Glutamatergic neuron (in vitro differentiated cells): ENCODE measurements around the gene PITHD1. TPM values are rescaled to one million over a fixed set of nuclear protein-coding genes. Genes with fewer than 3 reads are reported as not detected.
"Not testable (repeated sequence)": the region's sequence is repeated elsewhere in the genome, so short reads cannot be mapped to it uniquely, and the experiment has no call there.

Experiments used
- DNase-seq: peaks from one replicate; pipeline ENCODE4 v3.0.0; 2022
- H3K27ac Mint-ChIP-seq: one replicate; pipeline ENCODE4 v1.8.0; 2020; ENCODE audit warnings: mild to moderate bottlenecking, mixed read lengths, inconsistent platforms; ENCODE audit not compliant: unreplicated experiment
- H3K27me3 Mint-ChIP-seq: one replicate; pipeline ENCODE4 v1.8.0; 2020; ENCODE audit warnings: mild to moderate bottlenecking, moderate library complexity, mixed read lengths, inconsistent platforms; ENCODE audit not compliant: unreplicated experiment
- H3K36me3 Mint-ChIP-seq: one replicate; pipeline ENCODE4 v1.8.0; 2020; ENCODE audit warnings: mild to moderate bottlenecking, mixed read lengths, inconsistent platforms; ENCODE audit not compliant: unreplicated experiment
- H3K4me1 Mint-ChIP-seq: one replicate; pipeline ENCODE4 v1.8.0; 2020; ENCODE audit warnings: mild to moderate bottlenecking, low read depth, mixed read lengths, inconsistent platforms; ENCODE audit not compliant: unreplicated experiment
- H3K4me3 Mint-ChIP-seq: one replicate; pipeline ENCODE4 v1.8.0; 2020; ENCODE audit warnings: mild to moderate bottlenecking, mixed read lengths, inconsistent platforms; ENCODE audit not compliant: unreplicated experiment
- H3K9me3 Mint-ChIP-seq: one replicate; pipeline ENCODE4 v1.8.0; 2020; ENCODE audit warnings: mild to moderate bottlenecking, moderate library complexity, mixed read lengths, inconsistent platforms; ENCODE audit not compliant: unreplicated experiment
- long read RNA-seq: library from polyadenylated mRNA; unstranded; transcript quantifications from one replicate; pipeline ENCODE4 v2.0.0, GENCODE V29; 2020; ENCODE audit not compliant: unreplicated experiment
- total RNA-seq: library from RNA; stranded (reverse); fragmentation: NEBNext Ultra II Directional; extraction: Animal tissue kit (Norgen Biotek cat#: 25700); gene quantifications from one replicate; pipeline ENCODE4 v1.2.1, GENCODE V29; 2021; ENCODE audit not compliant: unreplicated experiment
- TF ChIP-seq, protein P1 (sequence below): fragments of 200-600 bp; sonication (generic); IDR thresholded peaks from one replicate; pipeline ENCODE4 v1.5.0; 2021; ENCODE audit not compliant: partially characterized antibody, unreplicated experiment

PITHD1 gene, protein sequence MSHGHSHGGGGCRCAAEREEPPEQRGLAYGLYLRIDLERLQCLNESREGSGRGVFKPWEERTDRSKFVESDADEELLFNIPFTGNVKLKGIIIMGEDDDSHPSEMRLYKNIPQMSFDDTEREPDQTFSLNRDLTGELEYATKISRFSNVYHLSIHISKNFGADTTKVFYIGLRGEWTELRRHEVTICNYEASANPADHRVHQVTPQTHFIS
- 35.0 TPM for total RNA-seq
- long read RNA-seq, transcript PITHD1-201 (6 exons, 1,603 nt): major isoform, 31 of 37 reads
- long read RNA-seq, partial matches to known transcripts: 0 of 37 reads
- long read RNA-seq, other reads (novel, unspliced or antisense): 6 of 37 reads

DNA sequence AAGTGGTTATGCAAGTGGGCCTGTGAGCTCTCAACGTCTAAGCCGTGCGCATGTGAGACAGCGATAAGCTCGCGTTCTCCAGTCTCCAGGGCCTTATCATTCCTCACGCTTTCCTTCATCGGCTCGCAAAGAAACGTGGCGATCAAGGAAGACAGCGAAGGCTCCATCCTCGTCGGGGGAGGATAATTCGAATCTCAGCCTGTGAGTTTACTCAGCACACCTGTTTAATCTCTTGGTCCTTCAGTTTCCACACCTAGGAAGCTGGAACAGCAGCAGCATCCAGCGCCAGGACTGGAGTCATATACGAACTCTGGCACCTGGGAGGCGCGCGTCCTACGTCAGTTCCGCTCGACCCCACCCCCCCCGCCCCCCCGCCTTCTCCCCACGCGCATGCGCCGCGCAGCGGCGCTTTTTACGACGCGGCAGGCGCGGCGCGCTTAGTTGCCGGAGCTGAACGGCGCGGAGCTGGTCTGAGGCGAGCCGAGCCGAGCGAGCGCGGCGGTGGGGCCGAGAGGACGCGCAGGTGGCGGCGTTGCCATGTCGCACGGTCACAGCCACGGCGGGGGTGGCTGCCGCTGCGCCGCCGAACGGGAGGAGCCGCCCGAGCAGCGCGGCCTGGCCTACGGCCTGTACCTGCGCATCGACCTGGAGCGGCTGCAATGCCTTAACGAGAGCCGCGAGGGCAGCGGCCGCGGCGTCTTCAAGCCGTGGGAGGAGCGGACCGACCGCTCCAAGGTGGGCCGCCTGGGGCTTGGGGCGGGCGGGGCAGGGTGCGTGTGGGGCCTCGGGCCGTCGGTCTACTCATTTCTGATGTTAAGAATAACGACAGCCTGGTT, at the start of gene PITHD1:
Gene PITHD1 (plus strand): TSS at position 440 of the 836 bp plus-strand sequence. CDS start 98 bp downstream, at position 538.
- peak within 1 kb of the TSS; percentile 98 for H3K4me3 Mint-ChIP-seq

DNA sequence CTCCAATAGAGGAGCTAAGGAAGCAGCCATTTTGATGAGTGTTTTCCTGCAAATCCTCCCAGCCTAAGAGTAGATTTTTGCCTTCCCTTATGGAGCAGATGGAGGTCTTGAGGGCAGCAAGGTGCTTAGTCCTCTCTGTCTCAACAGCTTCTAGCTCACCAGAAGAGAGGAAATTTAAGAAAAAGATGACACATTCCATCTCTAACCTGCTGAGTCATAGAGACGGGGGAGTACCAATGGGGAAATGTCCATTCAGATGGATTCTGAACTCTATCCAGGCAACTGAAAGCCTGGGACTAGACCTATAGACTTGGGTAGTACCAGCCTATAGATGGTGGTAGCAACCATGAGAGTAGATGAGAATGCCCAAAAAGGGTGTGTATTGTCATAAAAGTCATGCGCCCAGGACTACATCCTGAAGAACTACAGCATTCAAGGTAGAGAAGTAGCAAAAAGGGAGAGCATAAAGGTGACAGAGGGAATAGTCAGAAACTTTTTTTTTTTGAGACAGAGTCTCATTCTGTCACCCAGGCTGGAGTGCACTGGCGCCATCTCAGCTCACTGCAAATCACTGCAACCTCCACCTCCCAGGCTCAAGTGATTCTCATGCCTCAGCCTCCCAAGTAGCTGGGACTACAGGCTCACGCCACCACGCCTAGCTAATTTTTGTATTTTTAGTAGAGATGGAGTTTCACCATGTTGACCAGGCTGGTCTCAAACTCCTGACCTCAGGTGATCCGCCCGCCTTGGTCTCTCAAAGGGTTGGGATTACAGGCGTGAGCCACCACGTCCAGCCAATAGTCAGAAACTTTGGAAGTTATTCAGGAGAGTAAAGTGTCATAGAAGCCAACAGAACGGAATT, 45.6 kb upstream of the PITHD1 start:
- Mint-ChIP-seq H3K27me3 (peaks cover 4% of the 10 kb centered on the region), H3K36me3 (no peaks in the 10 kb centered on the region)

More for the DNA sequence above, at the start of gene PITHD1:
- H3K27me3 Mint-ChIP-seq: no peaks in the 10 kb centered on the region
- no peaks in the 10 kb centered on the region for H3K36me3 Mint-ChIP-seq
- H3K4me1 Mint-ChIP-seq: peaks cover 11% of the 10 kb centered on the region
- TF ChIP-seq, protein P1, sequence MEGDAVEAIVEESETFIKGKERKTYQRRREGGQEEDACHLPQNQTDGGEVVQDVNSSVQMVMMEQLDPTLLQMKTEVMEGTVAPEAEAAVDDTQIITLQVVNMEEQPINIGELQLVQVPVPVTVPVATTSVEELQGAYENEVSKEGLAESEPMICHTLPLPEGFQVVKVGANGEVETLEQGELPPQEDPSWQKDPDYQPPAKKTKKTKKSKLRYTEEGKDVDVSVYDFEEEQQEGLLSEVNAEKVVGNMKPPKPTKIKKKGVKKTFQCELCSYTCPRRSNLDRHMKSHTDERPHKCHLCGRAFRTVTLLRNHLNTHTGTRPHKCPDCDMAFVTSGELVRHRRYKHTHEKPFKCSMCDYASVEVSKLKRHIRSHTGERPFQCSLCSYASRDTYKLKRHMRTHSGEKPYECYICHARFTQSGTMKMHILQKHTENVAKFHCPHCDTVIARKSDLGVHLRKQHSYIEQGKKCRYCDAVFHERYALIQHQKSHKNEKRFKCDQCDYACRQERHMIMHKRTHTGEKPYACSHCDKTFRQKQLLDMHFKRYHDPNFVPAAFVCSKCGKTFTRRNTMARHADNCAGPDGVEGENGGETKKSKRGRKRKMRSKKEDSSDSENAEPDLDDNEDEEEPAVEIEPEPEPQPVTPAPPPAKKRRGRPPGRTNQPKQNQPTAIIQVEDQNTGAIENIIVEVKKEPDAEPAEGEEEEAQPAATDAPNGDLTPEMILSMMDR: no peak
- peaks cover 2% of the 10 kb centered on the region for H3K9me3 Mint-ChIP-seq
- DNase-seq: peak; percentile 81
- H3K27ac Mint-ChIP-seq: peak within 1 kb of the TSS; percentile 80

DNA sequence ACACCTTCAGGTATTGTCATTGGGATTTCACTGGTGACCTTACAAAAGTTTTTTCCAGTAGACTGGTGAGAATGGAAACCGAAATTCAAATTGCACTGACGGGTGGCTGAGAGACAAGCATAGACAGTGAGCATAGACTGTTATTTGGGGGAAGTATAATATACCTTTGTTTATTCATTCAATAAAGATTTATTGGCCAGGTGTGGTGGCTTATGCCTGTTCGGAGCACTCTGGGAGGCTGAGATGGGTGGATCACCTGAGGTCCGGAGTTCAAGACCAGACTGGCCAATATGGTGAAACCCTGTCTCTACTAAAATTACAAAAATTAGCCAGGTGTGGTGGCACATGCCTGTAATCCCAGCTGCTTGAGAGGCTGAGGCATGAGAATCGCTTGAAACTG, 44.9 kb upstream of the PITHD1 start:
- H3K4me1 Mint-ChIP-seq, H3K27me3 Mint-ChIP-seq, DNase-seq: not testable (repeated sequence)

More for the DNA sequence above, 45.6 kb upstream of the PITHD1 start:
- TF ChIP-seq, protein P1: no peak
- Mint-ChIP-seq H3K27ac (no peak overlapping the region), H3K9me3 (peaks cover 2% of the 10 kb centered on the region), H3K4me1 (peaks cover 2% of the 10 kb centered on the region), H3K4me3 (no peak overlapping the region)
- DNase-seq: no peak

DNA sequence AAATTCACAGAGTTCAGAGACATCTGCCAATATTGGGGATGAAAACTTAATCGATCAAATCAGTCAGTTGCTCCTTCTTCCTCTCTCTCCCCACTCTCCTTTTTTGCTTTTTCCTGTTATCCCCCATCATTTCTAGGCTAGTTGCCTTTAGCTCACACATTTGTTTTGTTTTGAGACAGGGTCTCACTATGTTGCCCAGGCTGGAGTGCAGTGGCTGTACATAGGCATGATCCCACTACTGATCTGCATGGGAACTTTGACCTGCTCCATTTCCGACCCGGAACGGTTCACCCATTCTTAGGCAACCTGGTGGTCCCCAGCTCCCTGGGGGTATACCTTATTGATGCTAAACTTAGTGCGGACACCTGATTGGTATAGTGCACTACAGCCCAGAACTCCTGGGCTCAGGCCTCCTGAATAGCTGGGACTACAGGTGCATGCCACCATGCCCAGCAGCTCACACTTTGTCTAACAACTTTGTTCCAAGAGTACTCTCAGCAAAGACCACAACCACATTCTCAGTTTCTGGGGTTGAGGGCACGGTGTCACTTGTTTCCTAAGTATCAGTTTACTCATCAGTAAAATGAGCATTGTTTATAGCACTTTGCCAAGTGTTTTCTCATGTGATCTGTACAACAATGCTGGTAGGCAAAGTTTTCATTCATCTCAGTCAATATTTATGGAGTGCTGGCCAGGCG, 41.6 kb upstream of the PITHD1 start:
- H3K4me3 Mint-ChIP-seq: no peak overlapping the region
- H3K36me3 Mint-ChIP-seq: no peaks in the 10 kb centered on the region
- no peak overlapping the region for H3K27ac Mint-ChIP-seq
- peaks cover 2% of the 10 kb centered on the region for H3K9me3 Mint-ChIP-seq
- no peaks in the 10 kb centered on the region for H3K4me1 Mint-ChIP-seq
- TF ChIP-seq, protein P1: no peak
- no peaks in the 10 kb centered on the region for H3K27me3 Mint-ChIP-seq
- no peak for DNase-seq

More for the DNA sequence above, 44.9 kb upstream of the PITHD1 start:
- H3K9me3 Mint-ChIP-seq, H3K36me3 Mint-ChIP-seq, H3K27ac Mint-ChIP-seq, H3K4me3 Mint-ChIP-seq: not testable (repeated sequence)
